Activated CD4-positive, CD25-positive, alpha-beta regulatory T cell treated with anti-CD3 and anti-CD28 coated beads, Interleukin-2, amount 50 U/mL, for 16 hours (primary cell): ENCODE results near the gene CYGB.

Experiments used
- DNase-seq: peaks from one replicate; pipeline ENCODE4 v3.0.0-alpha.2; 2020; ENCODE audit warnings: low read depth, low spot score

The CYGB gene

GRCh38 chr17:76481071-76481655 lies 56.3 kb downstream of the CYGB start:
- DNase-seq = no peak

DNA sequence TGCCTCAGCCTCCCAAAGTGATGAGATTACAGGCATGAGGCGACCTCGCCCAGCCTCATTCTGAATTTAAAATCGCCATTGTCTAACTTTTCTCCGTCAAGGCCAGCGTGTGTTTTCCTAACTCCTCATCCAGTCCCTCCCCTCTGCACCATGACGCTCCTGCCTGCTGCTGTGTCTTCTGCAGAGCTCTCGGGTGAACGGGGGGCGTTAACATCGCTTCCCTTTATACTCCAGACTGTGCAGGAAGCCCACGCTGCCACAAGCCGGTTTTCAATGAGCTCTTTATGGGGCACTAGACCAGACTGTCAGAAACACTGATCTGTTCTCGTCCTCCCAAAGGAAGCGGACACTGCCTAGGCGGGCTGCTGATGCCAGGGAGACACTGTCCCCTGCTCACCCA lies 56.9 kb downstream of the CYGB start:
- DNase-seq = no peak

DNA sequence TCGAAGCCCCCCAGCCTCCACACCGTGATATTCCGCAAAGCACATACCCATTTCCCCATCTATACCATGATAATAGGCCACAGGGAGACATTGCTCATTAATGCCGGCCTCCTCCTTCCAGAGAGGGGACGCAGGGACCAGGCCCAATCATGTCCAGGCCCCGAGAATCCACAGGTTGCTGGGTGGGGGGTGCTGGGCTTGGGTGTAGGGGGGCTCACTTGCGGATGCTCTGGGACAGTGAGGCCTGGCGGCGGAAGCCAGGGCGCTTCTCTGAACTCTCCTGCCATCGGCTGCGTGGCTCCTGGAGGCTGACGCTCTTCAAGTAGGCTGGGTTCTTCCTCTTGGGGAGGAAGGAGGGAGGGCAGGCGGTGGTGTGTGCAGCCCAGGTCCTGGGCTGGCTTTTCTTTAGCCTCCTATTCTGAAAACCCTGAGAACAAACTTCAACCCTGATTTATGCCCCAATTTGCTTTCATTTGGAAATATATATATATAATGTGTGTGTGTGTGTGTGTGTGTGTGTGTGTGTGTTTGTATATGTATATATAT lies 57.9 kb downstream of the CYGB start:
- no peak for DNase-seq

- no peak for DNase-seq
Observed at GRCh38 chr17:76478730-76479514, 58.6 kb downstream of the CYGB start.

DNA sequence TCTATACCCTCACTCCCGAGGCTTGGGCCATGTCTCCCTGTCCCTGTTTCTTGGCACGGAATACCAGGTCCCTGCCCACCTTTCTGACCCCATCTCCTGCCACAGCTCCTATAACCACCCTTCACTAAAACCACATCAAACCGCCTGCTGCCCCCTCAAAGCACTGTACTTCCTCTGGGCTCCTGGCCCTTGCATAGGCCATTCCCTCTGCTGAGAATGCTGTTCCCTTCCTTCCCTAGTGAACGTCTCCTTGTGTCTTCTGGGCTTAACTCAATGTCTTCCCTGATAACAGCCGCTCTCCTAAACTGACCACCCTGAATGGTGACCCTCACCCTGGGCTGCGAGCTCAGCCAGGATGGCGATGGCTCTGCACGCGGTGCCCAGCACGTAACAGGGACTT lies 59.4 kb downstream of the CYGB start:
- no peak for DNase-seq

DNA sequence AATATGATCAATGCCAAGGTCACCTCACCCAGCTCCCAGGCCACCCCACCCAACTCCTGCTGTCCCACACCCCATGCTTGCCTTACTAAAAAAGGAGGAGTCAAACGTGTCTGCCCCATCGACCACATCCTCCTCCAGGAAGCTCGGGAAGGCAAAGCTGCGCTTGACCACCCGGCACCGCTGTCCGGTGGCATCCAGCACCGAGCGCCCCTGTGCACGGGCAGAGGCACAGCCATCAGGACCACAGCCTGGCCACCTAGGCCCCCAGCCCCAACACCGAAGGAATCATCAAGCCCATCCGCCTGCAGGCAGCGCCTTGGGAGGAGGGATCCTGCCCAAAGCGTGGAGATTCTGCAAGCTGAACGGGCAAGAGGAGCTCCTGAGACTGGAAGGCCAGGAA lies 59.9 kb downstream of the CYGB start:
- DNase-seq = no peak
